Measurements from ENCODE around the gene RSPH10B2.
A peak's percentile ranks its signal among the peaks of the same experiment; 100 is the strongest.
"Not testable (repeated sequence)": the region's sequence is repeated elsewhere in the genome, so short reads cannot be mapped to it uniquely, and the experiment has no call there.

RSPH10B2 gene

DNA sequence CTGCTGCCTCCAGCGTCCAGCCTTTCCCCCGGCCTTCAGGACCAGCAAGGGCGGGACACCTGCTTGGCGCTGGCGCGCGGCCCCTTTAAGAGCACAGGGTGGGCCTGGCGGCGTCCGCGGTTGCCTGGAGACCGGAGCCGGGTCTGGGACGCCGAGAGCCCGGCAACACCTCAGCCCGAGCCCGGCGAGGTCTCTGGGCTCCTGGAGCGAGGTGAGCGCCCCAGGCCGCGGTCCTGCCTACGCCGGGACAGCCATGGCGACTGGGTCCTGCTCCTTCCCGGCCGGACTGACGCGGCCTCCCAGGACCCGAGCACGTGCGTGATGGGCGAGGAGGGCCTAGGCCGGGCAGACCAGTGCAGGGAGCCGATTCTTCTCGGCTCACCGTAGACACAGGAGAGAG is at the start of gene RSPH10B2:
Gene RSPH10B2, plus strand, starts transcription at position 140 of the 400 bp plus-strand sequence. CDS start 3,575 bp downstream, outside the sequence.
- peak in 2 of 10 donors; percentile 64 to 75 for DNase-seq

DNA sequence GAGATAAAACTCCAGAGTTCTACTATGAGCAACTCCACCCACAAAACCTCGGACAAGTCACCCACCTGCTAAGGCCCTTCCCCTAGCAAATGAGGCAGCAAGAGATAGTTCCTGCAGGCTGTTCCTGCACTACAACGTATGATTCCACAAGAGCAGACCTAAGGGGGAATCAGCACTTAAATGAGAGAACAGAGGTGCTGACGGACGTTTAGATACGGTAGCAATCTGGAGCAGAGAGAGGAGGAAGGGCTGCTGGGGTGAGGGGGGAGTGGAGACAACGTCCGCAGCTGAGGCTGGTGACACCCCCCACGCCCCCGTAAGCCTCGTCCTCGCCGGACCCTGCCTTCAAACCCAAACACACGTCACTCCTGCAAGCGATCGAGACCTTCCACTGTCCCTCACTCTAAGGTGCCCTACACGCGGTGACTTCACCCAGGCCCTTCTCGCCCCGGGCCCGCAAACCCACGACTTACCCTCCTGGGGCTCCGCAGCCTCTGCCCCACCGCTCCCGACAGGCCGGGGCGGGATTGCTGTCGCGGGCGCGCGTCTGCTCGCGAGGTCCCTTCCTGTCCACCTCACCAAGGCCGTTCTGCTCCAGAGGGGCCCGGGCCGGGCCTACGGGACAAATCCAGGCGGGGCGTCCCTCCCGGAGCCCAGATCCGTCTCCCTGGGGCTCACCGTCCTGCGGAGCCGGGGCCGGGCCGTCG is 47.8 kb upstream of the RSPH10B2 start:
- DNase-seq: peak in 4 of 10 donors; percentile 12 to 87 (median 14)
- intact Hi-C loops (cut with DNase I): loop anchor here (2.0 to 5.0 kb wide), 2 partner anchors 23 to 69 kb away; partner anchors contain the start of gene ZNF316

More for the DNA sequence above, at the start of gene RSPH10B2:
- intact Hi-C loops (cut with DNase I): not testable (repeated sequence)

DNA sequence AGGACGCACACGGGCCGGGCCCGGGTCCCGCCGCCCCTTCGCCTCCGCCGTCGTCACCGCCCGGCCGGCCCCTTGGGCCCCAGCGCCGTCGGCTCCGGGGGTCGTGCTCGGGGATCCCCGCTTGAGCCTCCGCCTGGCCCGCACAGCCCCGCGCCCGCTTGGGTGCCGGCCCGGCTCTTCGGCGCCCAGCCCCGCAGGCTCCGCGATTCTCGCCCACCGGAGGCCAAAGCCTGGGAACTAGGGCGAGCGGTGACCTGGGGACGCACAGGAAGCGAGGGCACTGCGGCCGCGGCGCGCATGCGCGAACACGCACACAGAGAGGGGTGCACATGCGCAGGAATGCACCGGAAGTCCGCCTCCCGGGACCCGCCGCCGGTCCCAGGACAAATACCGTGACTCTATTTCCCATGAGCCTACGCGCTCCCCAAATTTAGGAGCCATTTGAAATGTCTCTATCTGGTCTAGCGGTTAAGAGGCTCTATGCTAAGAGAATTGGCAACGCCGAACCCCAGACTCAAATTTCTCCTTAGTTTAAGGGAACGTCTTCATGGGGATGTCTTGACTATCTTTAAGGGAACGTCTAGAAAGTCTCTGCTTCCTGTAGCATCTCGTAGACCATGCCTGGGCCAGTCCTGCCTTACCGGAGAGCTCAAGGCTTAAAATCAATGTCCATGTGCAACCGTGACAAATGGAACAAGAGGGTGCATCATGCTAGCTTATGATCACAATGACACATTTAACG is 47.1 kb upstream of the RSPH10B2 start, which contains the start of gene ZNF12:
Gene ZNF12, minus strand, starts transcription at position 282 of the 742 bp plus-strand sequence. CDS start 1,774 bp downstream, outside the sequence.
- DNase-seq: peak; percentile 91 to 99 (median 95)
- intact Hi-C loops (cut with DNase I): loop anchor here (2.0 to 5.0 kb wide), 2 partner anchors 22 to 70 kb away; partner anchors contain the start of gene ZNF316

DNA sequence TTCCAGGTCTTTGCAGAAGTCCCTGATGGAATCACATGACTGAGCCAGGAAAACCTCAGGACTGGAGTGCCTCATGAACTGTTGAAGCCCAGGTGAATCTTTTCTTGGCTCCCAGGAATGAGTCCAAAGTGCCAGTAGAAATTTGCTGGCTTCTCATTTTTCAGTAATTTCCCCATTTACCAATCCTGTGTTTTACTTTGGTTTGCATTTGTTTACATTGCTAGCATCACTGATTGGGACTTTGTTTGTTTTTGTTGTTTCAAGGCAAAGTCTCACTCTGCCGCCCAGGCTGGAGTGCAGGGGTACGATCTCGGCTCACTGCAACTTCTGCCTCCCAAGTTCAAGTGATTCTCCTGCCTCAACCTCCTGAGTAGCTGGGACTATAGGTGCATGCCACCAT is 45.6 kb upstream of the RSPH10B2 start:
- no peak for DNase-seq
- intact Hi-C loops (cut with DNase I): loop anchor here (5.0 kb wide), 1 partner anchor 71 kb away; the partner anchor contains the start of gene ZNF316

DNA sequence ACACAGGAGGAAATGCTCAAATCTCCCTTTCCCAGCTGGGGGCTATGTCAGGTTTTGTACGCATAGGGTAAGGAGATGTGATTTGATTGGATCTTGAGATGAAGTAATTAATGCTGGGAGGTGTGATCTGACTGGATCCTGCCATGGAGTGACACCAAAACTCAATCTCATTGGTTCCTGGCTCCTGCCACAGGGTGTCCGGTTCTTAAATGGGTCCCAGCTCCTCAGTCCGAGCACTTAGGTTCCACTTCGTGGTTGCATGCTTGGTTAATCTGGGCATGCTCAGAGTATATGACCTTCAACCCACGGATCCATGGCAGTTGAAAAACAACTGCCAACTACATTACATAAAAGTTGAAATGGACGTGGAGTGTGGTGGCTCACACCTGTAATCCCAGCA is 44.1 kb upstream of the RSPH10B2 start:
- intact Hi-C loops (cut with DNase I): loop anchor here (5.0 kb wide), 1 partner anchor 73 kb away; the partner anchor contains the start of gene ZNF316
- DNase-seq: no peak

DNA sequence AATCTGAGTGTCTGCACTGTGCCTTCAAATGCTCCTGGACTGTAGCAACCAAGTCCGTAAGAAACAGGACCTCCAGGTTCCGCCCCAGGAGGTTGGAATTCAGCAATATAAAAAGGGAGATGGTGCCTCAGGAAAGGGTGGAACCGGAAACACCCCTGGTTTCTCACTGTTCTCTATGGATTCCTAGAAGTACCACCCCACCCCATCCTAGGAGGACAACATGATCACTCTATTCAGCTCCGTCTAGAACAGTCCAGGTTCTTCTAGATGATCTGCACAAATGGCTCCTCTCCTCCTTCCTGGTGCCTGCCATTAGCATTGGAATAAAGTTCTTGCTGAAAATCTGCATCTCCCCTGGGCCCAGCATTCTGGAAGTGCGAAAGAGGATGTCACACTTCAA is 39.5 kb upstream of the RSPH10B2 start:
- intact Hi-C loops (cut with DNase I): no loop called here
- DNase-seq: no peak

DNA sequence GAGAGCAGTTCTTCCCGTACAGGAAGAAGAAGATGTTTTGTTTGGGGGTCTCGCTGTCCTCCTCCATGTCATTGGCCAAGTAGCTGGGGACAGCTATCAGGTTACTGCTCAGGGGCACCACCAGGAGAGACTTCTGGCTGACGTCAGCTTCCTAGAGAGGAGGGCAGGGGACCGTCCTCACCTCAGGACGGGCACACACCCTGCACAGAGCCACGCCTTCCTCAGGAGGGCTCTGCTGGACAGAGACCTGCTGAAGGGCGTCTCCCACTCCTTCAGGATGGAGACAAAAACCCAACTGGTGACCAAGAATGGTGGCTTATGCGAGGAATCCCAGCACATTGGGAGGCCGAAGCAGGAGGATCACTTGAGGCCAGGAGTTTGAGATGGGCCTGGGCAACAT is 38.0 kb upstream of the RSPH10B2 start:
- intact Hi-C loops (cut with DNase I); DNase-seq: not testable (repeated sequence)

DNA sequence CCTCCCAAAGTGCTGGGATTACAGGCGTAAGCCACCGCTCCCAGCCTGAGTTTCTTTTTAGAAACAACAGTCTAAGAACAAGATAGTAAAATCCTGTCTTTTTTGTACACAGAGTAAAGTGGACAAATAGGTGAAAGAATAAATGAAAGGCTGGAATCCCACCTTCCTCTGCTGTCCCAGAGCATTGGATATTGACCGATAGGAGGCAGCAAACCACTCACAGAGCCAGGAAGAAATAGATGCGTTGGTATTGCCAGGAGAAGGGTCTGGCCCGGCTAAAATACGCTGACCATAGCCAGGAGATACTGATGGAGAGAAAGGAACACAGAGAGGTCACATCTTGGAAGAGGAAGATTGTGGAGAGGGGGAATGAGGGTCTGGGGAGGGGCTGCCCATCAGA is 35.8 kb upstream of the RSPH10B2 start:
- DNase-seq: no peak
- intact Hi-C loops (cut with DNase I): no loop called here

DNA sequence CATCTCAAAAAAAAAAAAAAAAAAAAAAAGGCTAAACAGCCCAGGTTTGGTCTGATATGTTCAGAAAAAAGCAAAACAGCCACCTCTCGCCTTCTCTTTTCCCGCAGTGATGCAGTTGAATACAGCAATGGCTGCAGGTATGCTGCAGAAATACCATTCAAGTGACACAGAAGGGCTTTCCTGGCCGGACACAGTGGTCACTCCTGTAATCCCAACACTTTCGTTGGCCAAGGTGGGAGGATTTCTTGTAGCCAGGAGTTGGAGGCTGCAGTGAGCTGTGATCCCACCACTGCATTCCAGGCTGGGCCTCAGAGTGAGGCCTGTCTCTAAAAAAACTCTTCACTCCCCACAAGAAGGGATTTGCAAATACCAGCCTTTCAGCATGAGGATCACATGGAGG is 29.6 kb upstream of the RSPH10B2 start:
- DNase-seq; intact Hi-C loops (cut with DNase I): not testable (repeated sequence)

DNA sequence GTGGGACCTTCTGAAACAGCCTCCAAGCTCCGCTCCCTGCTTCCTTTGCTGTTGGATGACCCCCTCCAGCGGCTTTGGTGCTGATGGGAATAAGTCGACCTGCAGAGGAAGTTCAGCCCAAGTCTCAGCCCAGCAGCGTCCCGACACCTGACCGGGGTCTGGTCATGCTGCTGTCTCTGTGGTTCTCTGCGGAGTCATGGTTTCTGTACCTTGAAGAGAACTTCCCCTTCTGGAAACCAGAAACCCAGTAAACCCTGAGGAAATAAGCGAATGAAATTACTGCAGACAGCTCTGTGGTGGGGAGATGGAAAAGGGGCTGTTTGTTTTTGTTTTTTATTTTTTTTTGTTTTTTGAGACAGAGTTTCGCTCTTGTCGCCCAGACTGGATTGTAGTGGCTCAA is 28.9 kb upstream of the RSPH10B2 start:
- no peak for DNase-seq
- intact Hi-C loops (cut with DNase I): no loop called here

DNA sequence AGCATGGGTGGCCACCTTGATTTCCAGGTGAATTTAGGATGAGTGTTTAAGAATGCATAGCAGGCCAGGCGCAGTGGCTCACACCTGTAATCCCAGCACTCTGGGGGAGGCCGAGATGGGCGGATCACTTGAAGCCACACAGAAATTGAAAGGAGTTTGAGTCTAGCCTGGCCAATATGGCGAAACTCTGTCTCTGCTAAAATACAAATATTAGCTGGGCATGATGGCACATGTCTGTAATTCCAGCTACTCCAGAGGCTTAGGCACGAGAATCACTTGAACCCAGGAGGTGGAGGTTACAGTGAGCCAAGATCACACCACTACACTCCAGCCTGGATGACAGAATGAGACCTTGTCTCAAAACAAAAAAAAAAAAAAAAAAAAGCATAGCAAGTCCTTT is 27.6 kb upstream of the RSPH10B2 start:
- DNase-seq; intact Hi-C loops (cut with DNase I): not testable (repeated sequence)

DNA sequence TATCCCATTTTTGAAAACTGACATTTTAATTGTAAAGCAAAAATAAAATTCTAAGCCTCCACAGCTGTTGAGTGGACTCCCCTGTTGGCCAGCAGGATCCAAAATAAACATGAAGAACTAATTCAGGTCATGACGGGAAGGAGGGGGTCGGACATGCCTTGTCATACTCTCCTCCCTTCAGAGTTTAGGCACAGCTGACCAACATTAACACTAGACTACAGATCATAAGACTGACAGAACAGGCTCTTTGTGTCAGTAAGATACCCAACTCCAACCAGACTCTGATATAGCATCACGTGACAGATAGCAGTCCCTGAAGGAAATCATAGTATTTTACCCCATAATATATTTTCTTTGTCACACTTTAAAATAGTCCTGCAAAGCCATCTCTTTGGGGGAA is 26.2 kb upstream of the RSPH10B2 start:
- intact Hi-C loops (cut with DNase I): loop anchor here (2.0 kb wide), 1 partner anchor 21 kb away; the partner anchor contains the start of gene ZNF12
- DNase-seq: no peak

DNA sequence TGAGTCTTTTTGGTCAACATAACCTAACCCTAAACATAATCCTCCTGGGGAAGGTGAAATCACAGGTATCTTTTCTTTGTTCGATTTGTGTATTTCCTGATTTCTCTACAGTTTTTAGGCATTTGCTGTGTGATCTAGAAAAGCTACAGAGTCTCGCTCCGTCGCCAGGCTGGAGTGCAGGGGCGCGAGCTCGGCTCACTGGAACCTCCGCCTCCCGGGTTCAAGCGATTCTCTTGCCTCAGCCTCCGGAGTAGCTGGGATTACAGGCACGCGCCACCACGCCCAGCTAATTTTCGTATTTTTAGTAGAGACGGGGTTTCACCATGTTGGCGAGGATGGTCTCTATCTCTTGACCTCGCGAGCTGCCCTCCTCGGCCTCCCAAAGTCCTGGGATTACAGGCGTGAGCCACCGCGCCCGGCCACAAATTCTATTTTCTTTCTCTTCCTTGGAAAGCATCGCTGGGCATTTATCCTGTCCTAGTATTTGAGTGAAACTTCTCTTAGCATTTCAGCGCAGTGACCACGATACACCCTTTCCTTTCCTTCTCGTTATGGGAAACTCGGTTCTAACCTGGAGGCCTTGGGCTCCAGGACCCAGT is 24.9 kb upstream of the RSPH10B2 start:
- peak in 1 of 10 donors; percentile 2 for DNase-seq
- intact Hi-C loops (cut with DNase I): loop anchor here (2.0 kb wide), 1 partner anchor 22 kb away; the partner anchor contains the start of gene ZNF12

DNA sequence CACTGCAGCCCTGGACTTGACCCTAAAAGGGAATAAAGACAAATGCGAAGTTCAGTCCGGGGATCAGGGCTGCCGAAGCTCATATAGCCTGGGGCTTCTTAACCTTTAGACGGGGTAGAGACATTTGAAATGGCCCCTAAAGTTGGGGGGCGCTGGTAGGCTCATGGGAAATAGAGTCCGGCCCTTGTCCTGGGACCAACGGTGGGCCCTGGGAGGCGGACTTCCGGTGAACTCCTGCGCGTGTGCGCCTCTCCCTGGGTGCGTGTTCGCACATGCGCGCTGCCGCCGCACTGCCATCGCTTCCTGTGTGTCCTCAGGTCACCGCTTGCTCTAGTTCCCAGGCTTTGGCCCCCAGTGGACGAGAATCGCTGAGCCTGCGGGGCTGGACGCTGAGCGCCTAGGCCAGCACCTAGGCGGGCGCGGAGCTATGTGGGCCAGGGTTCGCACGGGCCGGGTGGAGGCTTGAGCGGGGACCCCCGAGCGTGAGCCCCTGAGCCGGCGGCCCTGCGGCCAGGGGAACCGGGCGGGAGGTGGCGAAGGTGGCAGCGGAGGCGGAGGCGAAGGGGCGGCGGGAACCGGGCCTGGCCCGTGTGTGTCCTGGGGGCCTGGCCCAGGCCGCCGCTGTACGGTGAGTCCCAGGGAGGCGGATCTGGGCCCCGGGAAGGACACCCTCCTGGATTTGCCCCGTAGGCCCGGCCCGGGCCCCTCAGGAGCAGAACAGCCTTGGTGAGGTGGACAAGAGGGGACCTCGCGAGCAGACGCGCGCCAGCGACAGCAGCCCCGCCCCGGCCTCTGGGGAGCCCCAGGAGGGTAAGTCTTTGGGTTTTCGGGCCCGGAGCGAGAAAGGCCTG is 24.2 kb upstream of the RSPH10B2 start:
- peak; percentile 90 to 99 (median 92) for DNase-seq
- intact Hi-C loops (cut with DNase I): loop anchor here (2.0 kb wide), 1 partner anchor 23 kb away; the partner anchor contains the start of gene ZNF12

DNA sequence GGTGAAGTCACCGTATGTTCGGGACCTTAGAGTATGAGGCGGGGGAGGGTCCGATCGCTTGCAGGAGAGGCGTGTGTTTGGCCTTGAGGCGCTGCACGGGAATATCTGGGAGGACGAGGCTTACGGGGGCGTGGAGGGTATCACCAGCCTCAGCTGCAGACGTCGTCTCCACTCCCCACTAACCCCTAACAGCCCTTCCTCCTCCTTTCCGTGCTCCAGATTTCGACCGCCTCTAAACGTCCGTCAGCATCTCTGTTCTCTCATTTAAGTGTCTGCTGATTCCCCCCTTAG is 23.6 kb upstream of the RSPH10B2 start:
- no peak for DNase-seq
- intact Hi-C loops (cut with DNase I): no loop called here

DNA sequence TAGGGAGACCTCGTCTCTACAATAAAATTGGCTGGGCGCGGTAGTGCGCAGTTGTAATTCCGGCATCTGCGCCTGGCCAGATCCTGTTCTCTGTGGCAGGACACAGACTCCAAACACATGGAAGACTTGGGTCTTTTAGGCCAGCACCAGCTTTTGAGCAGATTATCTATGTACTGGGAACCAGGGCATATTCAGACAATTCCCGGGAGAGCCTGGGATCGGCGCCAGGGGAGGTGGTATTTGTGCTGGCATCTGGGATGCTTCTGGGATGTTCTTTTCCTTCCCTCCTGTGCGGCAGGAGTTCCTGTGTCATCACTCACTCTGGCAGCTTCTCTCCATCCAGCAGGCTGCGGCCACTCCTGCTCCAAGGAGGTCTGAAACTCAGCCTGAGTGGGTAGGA is 15.5 kb upstream of the RSPH10B2 start:
- intact Hi-C loops (cut with DNase I): not testable (repeated sequence)
- peak in 1 of 10 donors; percentile 72 for DNase-seq

DNA sequence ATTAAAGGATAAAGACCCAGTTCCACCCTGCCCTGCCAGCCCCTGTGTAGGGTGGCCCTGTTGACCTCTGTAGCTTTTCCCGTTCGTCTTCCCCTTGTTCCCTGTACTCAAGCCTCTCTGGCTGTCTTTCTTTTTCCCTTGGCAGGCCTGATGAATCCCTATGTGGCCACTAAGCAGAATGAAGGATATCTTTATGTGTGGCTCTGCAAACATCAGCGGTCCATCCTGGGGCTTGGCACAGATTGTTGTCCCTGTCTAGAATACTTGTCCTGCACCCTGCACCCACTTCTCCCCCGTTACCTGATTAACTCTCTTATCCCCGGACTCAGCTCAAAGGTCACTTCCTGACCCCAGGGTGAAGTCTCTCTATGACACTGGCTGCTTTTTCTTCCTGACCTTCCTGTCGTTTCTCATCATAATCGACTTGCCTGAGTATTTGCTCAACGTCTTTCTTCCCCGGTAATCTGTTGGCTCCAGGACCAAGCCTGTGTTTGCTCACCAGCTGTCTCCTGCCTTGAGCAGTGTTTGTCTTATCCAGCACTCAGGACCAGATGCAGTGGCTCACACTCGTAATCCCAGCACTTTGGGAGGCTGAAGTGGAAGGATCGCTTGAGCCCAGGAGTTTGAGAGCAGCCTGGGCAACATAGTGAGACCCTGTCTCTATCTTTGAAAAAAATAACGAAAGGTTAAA is 9.3 kb upstream of the RSPH10B2 start:
- intact Hi-C loops (cut with DNase I); DNase-seq: not testable (repeated sequence)

DNA sequence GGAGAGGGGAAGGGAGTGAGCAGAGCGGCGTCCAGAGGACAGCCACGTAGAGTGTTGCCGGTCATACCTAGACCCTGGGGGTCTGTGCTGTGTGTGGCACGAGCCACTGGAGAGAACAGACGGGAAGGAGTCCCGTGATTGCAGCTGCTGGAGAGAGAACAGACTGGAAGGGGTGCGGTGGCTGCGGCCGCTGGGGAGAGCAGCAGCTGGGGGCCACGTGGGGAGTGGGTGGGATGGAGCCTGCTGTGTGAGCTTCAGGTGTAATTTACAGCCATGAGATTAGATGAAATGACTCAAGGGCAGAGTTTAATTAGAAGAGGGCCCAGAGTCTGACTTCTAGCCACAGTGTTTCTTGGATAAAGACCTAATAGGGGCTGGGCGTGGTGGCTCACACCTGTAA is 4.6 kb upstream of the RSPH10B2 start:
- peak in 2 of 10 donors; percentile 24 to 65 for DNase-seq
- intact Hi-C loops (cut with DNase I): not testable (repeated sequence)

DNA sequence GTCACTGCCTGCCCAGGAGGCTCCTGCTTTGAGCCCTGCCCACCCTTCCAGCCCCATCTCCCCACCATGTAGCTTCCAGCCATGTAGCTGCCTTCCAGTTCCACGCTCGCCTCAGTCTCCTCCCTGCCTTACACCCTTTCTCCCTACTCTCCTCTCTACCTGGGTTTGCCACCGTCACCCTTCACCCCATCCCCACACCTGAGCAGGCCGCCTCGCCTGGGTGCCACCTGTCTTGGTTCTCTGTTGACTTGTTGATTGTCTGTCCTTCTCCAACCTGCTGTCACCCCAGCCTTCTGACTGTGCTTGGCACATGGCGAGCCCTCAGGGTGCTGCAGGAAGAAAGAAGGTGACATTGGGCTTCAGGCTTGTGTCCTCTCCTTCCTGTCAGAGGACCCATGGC is 3.7 kb upstream of the RSPH10B2 start:
- intact Hi-C loops (cut with DNase I): not testable (repeated sequence)
- DNase-seq: peak in 2 of 10 donors; percentile 58 to 63
